C1 segment of cervical spinal cord (tissue), 14 donors: ENCODE results near the gene POC5.
"Not testable (repeated sequence)": the region's sequence is repeated elsewhere in the genome, so short reads cannot be mapped to it uniquely, and the experiment has no call there.

Experiments used
- DNase-seq, 14 donors: peaks; one replicate each; lab custom pipeline; 2025; lab: John Stamatoyannopoulos, UW

POC5 gene

DNA sequence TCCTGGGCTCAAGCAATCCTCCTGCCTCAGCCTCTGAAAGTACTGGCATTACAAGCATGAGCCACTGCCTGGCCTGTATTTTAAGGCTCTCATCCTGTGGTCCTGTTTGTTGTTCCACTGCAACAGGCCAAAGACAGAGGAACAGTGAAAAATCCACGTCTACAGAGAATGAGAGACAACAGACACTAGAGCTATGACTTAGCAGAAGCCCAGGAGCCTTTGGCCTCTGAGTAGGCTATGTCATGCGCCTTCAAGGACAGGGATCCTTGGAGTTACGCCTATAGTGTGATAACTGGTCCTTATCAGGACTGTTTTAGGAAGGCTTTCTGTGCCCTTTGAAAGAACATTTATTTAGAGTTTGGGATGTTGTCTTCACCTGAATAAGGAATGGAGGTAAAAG is 10.5 kb downstream of the POC5 start:
- no peak for DNase-seq

DNA sequence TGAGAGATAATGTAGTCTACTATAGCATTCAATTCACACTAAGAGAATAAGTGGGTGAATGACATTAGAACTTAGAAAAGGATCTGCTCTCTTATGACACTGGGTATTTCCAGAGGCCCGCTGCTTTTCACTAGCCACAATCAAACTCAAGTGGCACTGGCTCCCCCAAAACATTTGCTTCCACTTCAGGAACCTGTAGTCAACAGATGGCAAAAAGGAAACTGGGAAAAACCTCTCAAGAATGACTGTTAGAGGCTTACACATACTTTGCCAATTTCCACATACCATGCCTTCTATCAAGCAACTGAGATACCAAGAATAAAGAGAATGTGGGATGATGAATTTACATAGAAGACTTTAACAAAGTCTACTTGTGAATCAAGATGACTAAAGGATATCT is 11.2 kb downstream of the POC5 start:
- DNase-seq, result no peak

DNA sequence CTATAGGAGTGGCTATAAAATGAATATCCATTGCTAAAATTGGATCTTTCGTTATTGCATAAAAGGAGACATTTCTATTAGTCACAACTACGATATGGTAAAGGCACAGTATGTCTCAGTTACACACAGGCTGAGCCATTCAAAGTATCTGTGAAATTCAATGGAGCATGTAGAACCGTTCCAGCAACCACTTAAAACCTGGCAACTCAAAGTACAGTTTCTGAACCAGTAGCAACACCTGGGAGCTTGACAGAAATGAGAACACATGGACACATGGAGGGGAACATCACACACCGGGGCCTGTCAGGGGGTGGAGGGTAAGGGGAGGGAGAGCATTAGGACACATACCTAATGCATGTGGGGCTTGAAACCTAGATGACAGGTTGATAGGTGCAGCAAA is 15.4 kb downstream of the POC5 start:
- no peak for DNase-seq

DNA sequence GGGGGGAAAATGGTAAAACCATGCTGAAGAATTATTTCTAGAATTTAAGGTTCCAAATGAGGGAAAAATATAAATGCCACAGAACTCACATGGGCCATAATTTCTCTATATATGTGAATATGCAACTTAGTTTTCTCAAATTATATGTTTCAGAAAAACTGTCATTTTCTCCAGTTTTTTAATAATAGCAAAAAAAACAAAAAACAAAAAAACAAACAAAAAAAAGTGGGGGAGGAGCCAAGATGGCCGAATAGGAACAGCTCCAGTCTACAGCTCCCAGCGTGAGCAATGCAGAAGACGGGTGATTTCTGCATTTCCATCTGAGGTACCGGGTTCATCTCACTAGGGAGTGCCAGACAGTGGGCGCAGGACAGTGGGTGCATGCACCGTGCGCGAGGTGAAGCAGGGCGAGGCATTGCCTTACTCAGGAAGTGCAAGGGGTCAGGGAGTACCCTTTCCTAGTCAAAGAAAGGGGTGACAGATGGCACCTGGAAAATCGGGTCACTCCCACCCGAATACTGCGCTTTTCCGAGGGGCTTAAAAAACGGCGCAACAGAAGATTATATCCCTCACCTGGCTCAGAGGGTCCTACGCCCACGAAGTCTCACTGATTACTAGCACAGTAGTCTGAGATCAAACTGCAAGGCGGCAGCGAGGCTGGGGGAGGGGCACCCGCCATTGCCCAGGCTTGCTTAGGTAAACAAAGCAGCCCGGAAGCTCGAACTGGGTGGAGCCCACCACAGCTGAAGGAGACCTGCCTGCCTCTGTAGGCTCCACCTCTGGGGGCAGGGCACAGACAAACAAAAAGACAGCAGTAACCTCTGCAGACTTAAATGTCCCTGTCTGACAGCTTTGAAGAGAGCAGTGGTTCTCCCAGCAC is 21.5 kb downstream of the POC5 start:
- not testable (repeated sequence) for DNase-seq

DNA sequence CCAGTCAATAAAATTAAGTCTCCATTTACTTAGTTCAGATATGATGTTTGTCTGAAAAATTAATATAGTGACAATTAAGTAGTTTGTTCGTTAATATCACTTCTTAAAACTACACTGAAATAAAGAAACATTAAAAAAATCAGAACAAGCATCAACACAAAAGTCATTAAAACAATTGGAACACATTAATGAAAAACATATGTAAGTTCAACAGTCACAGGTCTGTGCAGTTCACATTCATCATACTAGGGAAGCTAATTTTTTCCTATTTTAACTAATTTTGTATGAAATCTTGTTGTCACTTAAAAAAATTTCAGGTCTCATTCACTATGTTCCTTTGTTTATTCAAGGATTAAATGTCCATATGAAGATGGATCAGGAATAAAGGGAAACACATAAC is 22.5 kb downstream of the POC5 start:
- DNase-seq, result no peak

DNA sequence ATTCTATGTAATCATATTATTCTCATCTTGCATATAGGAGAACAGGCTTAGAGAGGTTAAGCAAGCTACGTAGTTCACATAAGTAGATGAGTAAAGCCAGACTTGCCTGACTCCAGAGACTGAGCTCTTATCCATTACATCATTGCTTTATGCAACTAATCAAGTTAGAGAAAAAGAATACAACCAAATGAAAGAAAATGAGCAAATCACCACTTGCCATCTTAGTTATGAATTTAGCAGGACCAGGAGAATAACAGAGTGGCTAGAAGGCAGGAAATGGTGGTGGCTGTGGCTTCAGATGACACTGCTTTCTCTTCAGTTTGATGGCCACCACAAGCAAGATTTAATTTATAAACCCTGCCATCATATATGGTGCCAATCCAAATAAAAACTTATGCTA is 26.6 kb downstream of the POC5 start:
- DNase-seq, result no peak

DNA sequence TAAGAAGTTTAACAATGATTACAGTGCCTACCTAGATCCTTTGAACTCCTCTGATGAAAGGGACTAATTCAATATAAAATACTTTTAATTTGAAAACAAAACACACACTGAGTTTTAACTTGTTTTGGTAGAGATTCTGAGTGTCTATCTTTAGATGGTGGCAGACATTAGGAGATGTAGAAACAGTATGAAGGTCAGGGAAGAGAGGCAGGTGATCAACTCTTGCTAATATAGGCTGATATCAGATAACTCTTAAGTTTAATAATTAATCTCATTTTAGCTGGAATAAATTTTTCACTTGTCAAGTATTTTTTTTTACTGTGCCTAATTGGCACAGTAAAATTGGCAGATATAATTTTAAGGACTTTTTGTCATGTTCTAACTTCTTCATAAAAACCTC is 30.8 kb downstream of the POC5 start:
- no peak for DNase-seq

DNA sequence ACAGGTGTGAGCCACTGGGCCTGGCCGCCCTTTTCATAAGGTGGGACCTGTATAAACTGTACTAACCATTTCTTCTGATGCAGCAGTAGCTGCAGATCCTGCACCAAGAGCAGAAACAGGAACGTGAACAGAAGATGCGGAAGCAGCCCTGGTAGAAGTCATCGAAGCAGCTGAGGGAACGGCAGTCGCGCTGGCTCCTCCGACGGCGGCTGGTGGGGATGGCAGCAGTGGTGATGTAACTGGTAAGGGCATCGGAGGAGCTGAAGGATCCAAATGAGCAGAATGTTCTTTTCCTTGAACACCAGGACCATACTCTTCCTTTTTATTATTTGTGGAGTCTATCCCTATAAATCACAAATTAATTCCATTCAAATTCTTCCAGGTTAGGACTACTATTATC is 32.1 kb downstream of the POC5 start:
- DNase-seq, result no peak

DNA sequence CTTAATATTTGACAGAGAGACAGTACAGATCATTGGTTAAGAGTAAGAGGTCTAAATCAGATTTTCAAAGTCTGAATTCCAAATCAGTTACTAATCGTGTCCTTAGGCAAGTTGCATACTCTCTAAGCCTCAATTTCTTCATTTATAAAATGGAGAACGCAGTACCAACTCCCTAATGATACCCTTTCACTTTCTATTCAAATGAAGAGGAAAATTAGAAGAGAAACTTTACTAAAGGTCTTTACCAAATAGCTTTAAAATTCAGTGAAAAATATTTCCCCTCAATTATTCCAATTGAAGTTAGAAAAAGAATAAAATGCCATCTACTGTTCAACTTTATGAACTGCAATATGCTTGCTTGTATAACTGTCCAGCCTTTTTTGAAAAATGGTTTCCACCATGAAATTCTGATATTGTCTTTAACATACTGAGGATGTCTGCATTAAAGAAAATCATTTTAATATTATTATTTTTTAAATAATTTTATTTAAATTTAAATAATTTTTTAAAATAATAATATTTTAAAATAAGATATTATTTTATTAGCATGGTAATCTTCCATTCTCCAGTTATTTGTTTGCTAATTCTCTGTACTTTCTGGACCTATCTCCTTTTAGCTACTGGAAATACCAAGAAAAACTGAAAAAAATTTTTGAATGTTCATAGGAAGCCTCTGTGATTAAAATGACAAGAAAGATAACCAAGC is 36.0 kb downstream of the POC5 start:
- peak in 1 of 14 donors; percentile 28 for DNase-seq

DNA sequence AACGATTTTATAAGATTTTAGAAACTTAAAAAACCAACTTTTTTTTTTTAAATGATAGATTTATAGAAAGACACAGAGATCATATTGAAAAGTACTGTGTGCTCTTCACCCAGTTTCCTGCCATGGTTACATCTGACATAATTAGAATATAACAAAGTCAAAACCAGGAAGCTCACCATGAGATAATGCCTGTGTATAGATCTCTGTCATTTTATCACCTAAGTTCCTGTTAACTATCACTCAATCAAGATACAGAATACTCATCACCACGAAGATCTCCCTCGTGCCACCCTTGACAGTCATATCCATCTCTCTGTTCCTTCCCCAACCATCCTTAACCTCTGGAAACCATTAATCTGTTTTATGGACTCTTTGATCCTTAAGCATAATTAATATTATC is 39.1 kb downstream of the POC5 start:
- no peak for DNase-seq

DNA sequence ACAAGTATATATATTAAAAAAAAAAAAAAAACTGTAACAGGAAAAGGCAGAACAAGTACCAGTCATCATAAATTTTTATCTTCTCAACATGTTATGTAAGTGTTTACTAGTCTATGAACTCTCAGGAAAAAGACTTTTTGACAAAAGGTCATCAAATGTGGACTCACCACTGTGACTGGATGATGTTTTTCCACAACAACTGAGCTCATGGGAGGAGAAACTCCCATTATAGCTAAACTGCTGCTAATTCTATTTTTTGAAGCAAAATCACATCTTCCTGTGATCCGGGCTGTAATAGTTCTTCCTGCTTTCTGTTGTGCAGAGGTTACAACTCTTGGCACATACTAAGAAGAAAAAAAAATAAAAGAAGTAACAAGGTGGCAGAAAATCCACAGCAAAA is 39.6 kb downstream of the POC5 start:
- DNase-seq, result no peak

DNA sequence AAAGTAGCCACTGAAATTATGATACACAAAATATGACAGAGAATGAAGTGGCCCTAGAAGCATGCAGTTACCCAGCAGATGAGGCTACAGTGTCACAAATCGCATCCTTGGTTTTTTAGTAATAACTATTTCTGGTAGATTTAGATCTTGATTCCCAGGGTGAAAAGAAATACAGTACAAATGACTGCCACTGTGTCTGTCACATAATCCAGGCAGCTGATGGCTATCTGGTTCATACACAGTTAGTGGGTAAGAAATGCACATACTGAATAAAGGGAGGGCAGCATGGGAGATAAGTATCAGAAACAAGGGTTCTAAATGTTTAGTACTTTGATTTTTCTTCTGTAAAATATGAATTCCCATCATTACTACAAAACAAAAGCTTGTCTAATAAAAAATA is 41.5 kb downstream of the POC5 start:
- no peak for DNase-seq

DNA sequence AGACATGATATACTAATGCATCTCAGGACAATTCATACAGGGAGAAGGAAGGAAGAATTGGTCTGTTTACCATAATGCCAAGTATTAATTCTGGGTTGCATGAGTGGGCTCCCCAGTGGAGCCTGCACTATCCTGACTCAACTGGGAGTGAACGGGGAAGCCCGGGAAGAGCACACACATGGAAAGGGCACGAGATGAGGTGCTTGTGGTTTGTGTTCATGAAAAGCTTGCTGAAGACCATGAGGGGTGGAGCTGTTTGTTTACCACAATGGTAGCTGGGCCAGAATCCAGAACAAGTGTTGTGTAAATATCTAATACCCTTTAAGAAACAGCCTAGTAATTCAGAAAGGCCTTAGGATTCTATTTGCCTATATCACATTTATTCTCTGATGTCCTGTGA is 44.6 kb downstream of the POC5 start:
- DNase-seq, result no peak

DNA sequence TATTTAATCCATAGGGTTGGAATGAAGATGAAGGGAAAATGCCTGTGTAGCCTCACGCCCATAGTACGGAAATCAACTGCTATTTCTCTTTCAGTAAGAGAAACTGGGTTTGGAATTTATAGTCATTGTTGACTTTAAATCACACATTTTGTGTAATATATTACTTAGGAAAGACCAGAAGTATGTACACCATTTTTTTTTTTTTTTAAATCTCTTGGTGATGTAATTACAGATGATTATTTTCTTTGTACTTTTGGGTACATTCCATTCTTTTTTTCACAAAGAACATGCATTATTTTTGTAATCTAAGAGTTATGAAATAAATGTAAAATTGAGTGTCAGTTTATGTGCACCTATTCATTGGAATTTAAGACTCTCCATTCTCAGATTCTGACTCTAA is 45.7 kb downstream of the POC5 start:
- no peak for DNase-seq

DNA sequence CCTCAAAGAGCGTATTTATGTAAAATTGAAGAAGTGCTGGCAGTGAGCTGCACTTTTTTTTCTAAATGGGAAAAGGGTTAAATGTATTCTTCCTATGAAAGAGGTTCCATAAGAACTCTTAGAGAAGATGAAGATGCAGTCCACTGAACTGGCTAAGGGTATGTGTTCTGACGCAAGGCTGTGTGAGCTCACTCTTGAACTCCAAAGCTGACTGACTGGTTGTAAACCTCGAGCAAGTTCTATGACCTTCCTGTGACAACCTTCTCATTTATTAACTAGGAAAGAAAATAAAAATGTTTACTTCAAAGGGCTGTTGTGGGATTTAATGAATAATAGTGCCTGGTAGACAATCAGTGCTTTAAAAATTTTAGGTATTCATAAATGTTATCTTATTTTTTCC is 46.7 kb downstream of the POC5 start:
- no peak for DNase-seq

DNA sequence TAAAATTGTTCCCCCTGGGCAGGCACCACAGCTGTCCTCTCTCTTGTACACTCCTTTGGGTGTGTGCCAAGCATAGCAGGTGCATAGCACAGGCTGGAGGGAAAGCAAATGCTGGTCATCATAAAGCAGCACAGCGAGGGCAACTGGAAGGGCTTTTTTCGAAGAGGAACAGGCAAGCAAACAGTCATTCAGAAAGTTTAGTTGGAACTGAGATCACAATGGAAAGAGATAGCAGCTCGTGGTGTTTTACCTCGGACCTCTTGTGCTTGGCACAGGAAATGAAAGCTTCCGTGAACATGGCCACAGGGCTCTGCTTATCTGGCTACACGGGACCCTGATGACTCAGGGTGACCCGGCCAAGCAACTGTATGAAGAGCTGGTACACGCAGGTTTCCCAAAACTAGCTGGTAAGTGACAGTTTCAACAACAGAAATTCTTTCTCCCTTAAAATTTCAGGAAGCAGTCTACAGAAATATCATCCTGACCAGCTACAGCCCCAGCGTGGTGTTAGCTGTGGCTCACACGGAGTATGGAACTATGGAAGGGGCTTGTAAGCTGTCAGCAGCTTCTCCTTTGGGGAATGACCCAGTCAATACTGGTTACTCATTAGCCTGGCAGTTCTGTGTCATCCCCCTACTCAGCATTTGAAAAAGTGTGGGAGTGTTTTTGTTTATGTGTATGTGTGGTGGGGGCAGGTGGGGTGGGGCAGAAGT is 48.1 kb downstream of the POC5 start:
- peak in 1 of 14 donors; percentile 22 for DNase-seq

DNA sequence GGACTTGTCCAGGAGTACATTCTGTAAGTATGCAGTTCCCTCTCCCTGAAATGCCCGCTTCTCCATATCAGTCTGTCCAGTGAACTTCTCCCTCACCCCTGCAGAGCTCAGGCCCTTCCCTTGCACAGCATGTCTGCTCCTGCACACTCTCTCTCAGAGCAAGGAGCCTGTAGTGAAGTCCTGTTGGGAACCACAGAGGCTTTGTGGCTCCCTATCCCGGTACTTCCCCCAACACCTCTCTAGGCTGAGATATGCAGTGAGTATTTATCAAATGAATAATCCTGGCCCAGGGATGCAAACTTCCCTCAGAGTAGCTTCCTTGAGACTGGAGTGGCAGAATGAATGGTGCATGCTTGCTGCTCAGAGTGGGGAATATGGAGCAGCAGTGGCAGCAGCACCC is 48.8 kb downstream of the POC5 start:
- peak in 1 of 14 donors; percentile 27 for DNase-seq

DNA sequence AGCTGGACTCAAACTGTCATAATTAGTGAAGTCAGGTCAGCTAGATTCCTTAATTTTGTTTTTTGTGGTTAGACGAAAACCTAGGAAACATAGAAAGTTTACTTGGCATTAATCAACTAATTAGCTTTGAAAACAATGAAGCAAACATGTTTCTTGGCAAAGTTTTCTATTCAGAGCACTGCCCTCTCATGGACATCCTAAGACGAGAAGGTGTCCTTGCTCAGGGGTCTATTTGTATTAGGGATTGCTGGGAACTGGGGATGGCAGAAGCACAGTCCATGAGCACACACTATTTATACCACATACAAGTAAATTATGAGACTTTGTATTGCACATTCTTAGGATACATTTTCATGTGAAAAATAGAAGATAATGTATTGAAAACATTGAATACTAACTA is 49.7 kb downstream of the POC5 start:
- peak in 1 of 14 donors; percentile 3 for DNase-seq

DNA sequence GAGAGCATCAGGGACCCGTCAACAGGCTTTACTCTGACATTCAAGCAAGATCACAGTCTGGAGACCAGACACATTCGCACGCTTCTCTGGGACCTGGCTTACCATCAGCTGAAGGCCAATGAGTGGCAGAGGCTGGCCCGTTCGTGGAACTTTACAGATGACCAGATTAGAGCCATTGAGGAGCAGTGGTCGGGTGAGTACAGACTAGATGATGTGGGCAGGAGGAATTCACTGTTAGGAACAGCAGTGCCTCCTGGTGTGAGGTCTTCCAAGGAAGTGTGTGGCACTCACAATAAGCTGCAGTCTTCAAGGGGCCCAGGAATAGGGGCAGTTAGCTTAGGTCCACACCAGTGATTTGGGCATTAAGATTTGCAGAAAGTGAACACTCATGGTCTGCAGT is 50.4 kb downstream of the POC5 start:
- no peak for DNase-seq

DNA sequence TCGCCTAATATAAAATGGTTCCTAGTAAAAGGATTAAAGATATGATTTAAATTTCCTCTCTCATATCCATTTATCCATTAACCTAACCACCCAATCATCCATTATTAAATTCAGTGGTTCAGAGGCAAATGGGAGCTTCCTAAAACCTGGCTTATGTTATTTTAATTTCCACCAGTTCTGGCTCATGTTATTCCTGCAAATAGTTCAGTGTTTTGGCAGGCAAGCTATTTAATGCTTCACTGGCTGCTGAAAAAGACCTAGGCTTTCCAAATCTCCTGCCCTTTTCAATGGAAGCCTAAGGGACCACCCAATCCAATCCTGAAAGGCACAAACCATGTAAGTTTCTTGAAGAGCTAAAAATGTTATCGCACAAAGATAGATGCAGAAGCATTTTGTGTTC is 52.3 kb downstream of the POC5 start:
- DNase-seq, result peak in 1 of 14 donors; percentile 12

DNA sequence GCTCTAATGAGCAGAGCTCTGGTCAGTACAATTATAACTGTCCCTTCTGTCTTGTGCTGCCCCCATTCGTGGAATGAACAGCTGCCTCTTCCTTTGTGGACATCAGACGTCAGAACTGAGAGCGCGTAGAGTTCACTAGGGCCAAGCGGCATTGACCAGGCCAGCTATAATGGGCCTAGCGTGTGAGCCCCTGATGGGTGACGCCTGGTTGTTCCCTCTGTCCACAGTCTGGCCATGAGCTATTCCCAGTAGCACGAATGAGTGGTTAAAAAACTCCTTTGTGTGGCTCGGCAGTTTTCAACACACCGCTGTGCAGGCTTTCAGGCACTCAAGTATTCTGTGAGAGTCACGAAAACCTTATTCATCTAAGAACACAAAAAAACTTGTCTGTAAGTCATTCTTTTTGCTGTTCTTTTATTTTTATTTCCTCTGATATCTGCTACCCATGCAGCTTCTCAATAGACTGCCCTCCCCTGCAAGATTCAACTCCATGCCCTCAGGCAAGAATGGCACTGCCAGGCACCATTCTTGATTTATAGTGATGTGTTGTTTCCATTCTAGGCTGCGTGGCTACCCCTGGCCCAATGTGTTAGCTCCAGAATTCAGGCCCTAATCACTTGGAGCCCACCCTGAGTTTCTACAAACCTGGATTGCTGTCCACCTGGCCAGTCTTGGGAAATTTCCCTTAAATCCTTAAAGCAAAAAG is 53.5 kb downstream of the POC5 start:
- DNase-seq, result peak in 1 of 14 donors; percentile 21

DNA sequence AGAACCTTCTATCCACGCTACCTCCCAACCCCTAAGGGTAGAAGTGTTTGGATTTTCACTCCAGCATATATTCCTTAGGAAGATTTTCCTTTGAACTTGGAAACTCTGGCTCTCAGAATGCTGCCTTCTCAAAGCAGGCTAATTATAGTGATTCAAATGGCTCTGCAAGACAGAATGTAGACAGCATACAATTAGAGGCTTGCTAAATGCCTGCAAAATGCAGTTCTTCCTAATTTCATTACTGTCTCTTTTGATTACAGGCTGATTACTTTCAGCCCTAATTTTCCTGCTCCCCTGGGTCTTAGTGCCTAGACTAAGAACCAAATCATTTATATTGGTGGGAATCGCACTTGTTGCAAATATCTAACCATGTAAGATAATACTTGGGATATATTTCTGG is 55.2 kb downstream of the POC5 start:
- no peak for DNase-seq
